ENCODE measurements around the gene TRIM75.

- TF ChIP-seq CTCF (IDR thresholded peaks at IDR 0.05) = no peak
- TF ChIP-seq POLR2AphosphoS5 (IDR thresholded peaks at IDR 0.05) = no peak
- TF ChIP-seq POLR2A (IDR thresholded peaks at IDR 0.05; ENCODE audit: low read depth) = no peak
- TF ChIP-seq EP300 (IDR thresholded peaks at IDR 0.05) = no peak
Measured at GRCh38 chr4:165010487-165010886, 43.2 kb upstream of the TRIM75 start.
